GM23338 (cell line): Measurements from ENCODE around the gene STX4. TPM values are rescaled to one million over a fixed set of nuclear protein-coding genes. Genes with fewer than 3 reads are reported as not detected.

ENCODE experiments used
- ATAC-seq: fragments of 200-7000 bp; cut with Tn5 transposase; 3 replicates; pipeline ENCODE4 v1.9.1; 2020
- DNase-seq: peaks from one replicate; pipeline ENCODE4 v3.0.0-alpha.2; 2015; ENCODE audit warnings: low spot score
- H2AFZ ChIP-seq: fragments of 200-600 bp; sonication (generic); 2 replicates; pipeline ENCODE4 v1.8.0; 2016; ENCODE audit warnings: antibody characterized with exemption, mild to moderate bottlenecking, moderate library complexity
- H3F3A ChIP-seq: fragments of 200-600 bp; sonication (generic); replicated peaks from 2 replicates; pipeline ENCODE4 v1.8.0; 2017; ENCODE audit warnings: antibody characterized with exemption, mixed run types, low read depth
- H3K27ac ChIP-seq: fragments of 200-600 bp; sonication (generic); 2 replicates; pipeline ENCODE4 v1.6.1; 2016; ENCODE audit warnings: low read depth
- H3K27me3 ChIP-seq: fragments of 200-600 bp; sonication (generic); 2 replicates; pipeline ENCODE4 v1.8.0; 2016; ENCODE audit warnings: mild to moderate bottlenecking, mixed run types, moderate library complexity; ENCODE audit not compliant: insufficient read depth
- H3K36me3 ChIP-seq: fragments of 200-600 bp; sonication (generic); 2 replicates; pipeline ENCODE4 v1.8.0; 2016; ENCODE audit warnings: mild to moderate bottlenecking; ENCODE audit not compliant: insufficient read depth
- H3K4me1 ChIP-seq: fragments of 200-600 bp; sonication (generic); 2 replicates; pipeline ENCODE4 v1.8.0; 2016; ENCODE audit warnings: mild to moderate bottlenecking, moderate library complexity; ENCODE audit not compliant: insufficient read depth
- H3K4me2 ChIP-seq: fragments of 200-600 bp; sonication (generic); 2 replicates; pipeline ENCODE4 v1.7.1; 2017; ENCODE audit warnings: mixed run types
- H3K4me3 ChIP-seq: fragments of 200-600 bp; sonication (generic); 2 replicates; pipeline ENCODE4 v1.6.1; 2016; ENCODE audit warnings: mixed run types
- H3K79me2 ChIP-seq: fragments of 200-600 bp; sonication (generic); replicated peaks from 2 replicates; pipeline ENCODE4 v1.8.0; 2017; ENCODE audit warnings: mild to moderate bottlenecking; ENCODE audit not compliant: insufficient read depth
- H3K9me2 ChIP-seq: fragments of 200-600 bp; sonication (generic); 2 replicates; pipeline ENCODE4 v1.8.0; 2017; ENCODE audit not compliant: insufficient read depth
- H4K20me1 ChIP-seq: fragments of 200-600 bp; sonication (generic); replicated peaks from 2 replicates; pipeline ENCODE4 v1.8.0; 2017; ENCODE audit warnings: mild to moderate bottlenecking; ENCODE audit not compliant: insufficient read depth
- H3K27ac Mint-ChIP-seq: 2 replicates; pipeline ENCODE4 v1.8.0; 2020; ENCODE audit warnings: inconsistent platforms, mild to moderate bottlenecking, moderate library complexity, mixed read lengths
- H3K27me3 Mint-ChIP-seq: 3 replicates; pipeline ENCODE4 v1.8.0; 2022; ENCODE audit warnings: low read depth, mild to moderate bottlenecking, moderate library complexity, mixed read lengths, inconsistent platforms; ENCODE audit not compliant: insufficient read depth, poor library complexity
- H3K36me3 Mint-ChIP-seq: 3 replicates; pipeline ENCODE4 v1.8.0; 2021; ENCODE audit warnings: low read depth, mild to moderate bottlenecking, inconsistent platforms, moderate library complexity, mixed read lengths
- H3K4me1 Mint-ChIP-seq: 3 replicates; pipeline ENCODE4 v1.8.0; 2020; ENCODE audit warnings: mild to moderate bottlenecking, inconsistent platforms, mixed read lengths
- H3K4me3 Mint-ChIP-seq: 3 replicates; pipeline ENCODE4 v1.8.0; 2021; ENCODE audit warnings: moderate library complexity, mild to moderate bottlenecking, inconsistent platforms, mixed read lengths
- H3K9me3 Mint-ChIP-seq: 3 replicates; pipeline ENCODE4 v1.8.0; 2020; ENCODE audit warnings: moderate library complexity, mild to moderate bottlenecking, inconsistent platforms, mixed read lengths
- CTCF ChIP-seq, 2 experiments: fragments of 200-600 bp in 1 of 2; sonication (generic) in 1 of 2; conservative IDR thresholded peaks; 2 replicates each; pipeline versions ENCODE4 v1.5.1 to v1.6.1; 2016 to 2017; ENCODE audit warnings: antibody characterized with exemption in 2 of 2, low read depth in 2 of 2, mild to moderate bottlenecking in 2 of 2, moderate library complexity in 1 of 2
- ETS1 ChIP-seq: IDR thresholded peaks from 2 replicates; pipeline ENCODE4 v1.6.1; 2016; ENCODE audit warnings: antibody characterized with exemption
- EZH2 ChIP-seq: fragments of 200-600 bp; sonication (generic); IDR thresholded peaks from one replicate; pipeline ENCODE4 v1.8.0; 2017; ENCODE audit warnings: antibody characterized with exemption, mild to moderate bottlenecking, low read depth; ENCODE audit not compliant: unreplicated experiment
- EZH2phosphoT487 ChIP-seq: fragments of 200-600 bp; sonication (generic); IDR thresholded peaks from one replicate; pipeline ENCODE4 v1.8.1; 2018; ENCODE audit warnings: antibody characterized with exemption; ENCODE audit not compliant: unreplicated experiment
- NANOG ChIP-seq: IDR thresholded peaks from 2 replicates; pipeline ENCODE4 v1.6.1; 2016; ENCODE audit warnings: antibody characterized with exemption, borderline replicate concordance
- POLR2AphosphoS5 ChIP-seq: IDR thresholded peaks from 2 replicates; pipeline ENCODE4 v1.6.1; 2016; ENCODE audit warnings: antibody characterized with exemption, low read depth
- ZNF331 ChIP-seq: fragments of 250-450 bp; sonication (Bioruptor Pico); IDR thresholded peaks from 2 replicates; pipeline ENCODE4 v1.5.0; 2020; ENCODE audit warnings: low read depth, mild to moderate bottlenecking, moderate library complexity
- ZNF462 ChIP-seq: fragments of 250-450 bp; sonication (Bioruptor Pico); IDR thresholded peaks from 2 replicates; pipeline ENCODE4 v1.5.0; 2020; ENCODE audit warnings: mild to moderate bottlenecking, moderate library complexity
- polyA plus RNA-seq: library from polyadenylated mRNA; unstranded; fragments of >200 nt; fragmentation: Nextera tagmentation; extraction: Ambion mirVana; gene quantifications from 2 replicates; pipeline ENCODE4 v1.2.1, GENCODE V29; 2016
- total RNA-seq: library from RNA; depleted of rRNA; stranded (reverse); fragments of >200 nt; shearing (Covaris generic); gene quantifications from 2 replicates; pipeline ENCODE4 v1.2.3, GENCODE V29; 2014

The STX4 gene
- total and polyA plus RNA-seq, 2 experiments from 2014 or later: 13.0 to 39.3 TPM

GRCh38 chr16:31080035-31080629, 46.8 kb downstream of the STX4 start:
- no peak overlapping the region for H3K27ac ChIP-seq
- H3K4me1 ChIP-seq: peaks cover under 1% of the 10 kb centered on the region; the same call in 1 of the 2 replicates
- no peaks in the 10 kb centered on the region for H3F3A ChIP-seq
- H3K27me3 ChIP-seq: no peaks in the 10 kb centered on the region
- peaks cover 7% of the 10 kb centered on the region; the same call in 1 of the 2 replicates for H3K36me3 ChIP-seq
- ATAC-seq: no peak
- H3K4me3 Mint-ChIP-seq: no peak overlapping the region
- H3K4me1 Mint-ChIP-seq: peaks cover under 1% of the 10 kb centered on the region; the same call in 1 of the 3 replicates
- H3K4me2 ChIP-seq: no peak overlapping the region
- H3K9me3 Mint-ChIP-seq: no peaks in the 10 kb centered on the region
- H3K27ac Mint-ChIP-seq: no peak overlapping the region
- no peaks in the 10 kb centered on the region; the same call in 1 of the 2 replicates for H4K20me1 ChIP-seq
- H3K9me2 ChIP-seq: no peaks in the 10 kb centered on the region
- DNase-seq: peak; percentile 18
- no peak overlapping the region for H2AFZ ChIP-seq
- TF ChIP-seq EZH2phosphoT487: no peak
- no peak for TF ChIP-seq NANOG
- no peak for TF ChIP-seq POLR2AphosphoS5
- TF ChIP-seq CTCF (conservative IDR thresholded peaks at IDR 0.05; ENCODE audit: low read depth in 2 of 2): 0 out of 4 replicates have a peak, but pooled peaks of 1 of the 2 experiments have one; percentile 1
- no peak for TF ChIP-seq ZNF331
- peaks cover 8% of the 10 kb centered on the region for H3K27me3 Mint-ChIP-seq
- H3K4me3 ChIP-seq: no peak overlapping the region
- peaks cover 56% of the 10 kb centered on the region for H3K36me3 Mint-ChIP-seq
- peaks cover 17% of the 10 kb centered on the region for H3K79me2 ChIP-seq

- no peaks in the 10 kb centered on the region for H3K27me3 ChIP-seq
- Mint-ChIP-seq H3K27ac (no peak overlapping the region), H3K9me3 (no peaks in the 10 kb centered on the region), H3K4me1 (peaks cover 5% of the 10 kb centered on the region; the same call in 1 of the 3 replicates), H3K4me3 (no peak overlapping the region), H3K27me3 (peaks cover 8% of the 10 kb centered on the region), H3K36me3 (peaks cover 56% of the 10 kb centered on the region)
- no peak overlapping the region for H3K4me2 ChIP-seq
- H3K4me1 ChIP-seq: no peaks in the 10 kb centered on the region
- DNase-seq: no peak
- no peak overlapping the region for H3K27ac ChIP-seq
- H3F3A ChIP-seq: no peaks in the 10 kb centered on the region
- no peak for ATAC-seq
- no peaks in the 10 kb centered on the region for H3K9me2 ChIP-seq
- peaks cover 7% of the 10 kb centered on the region; the same call in 1 of the 2 replicates for H3K36me3 ChIP-seq
- no peak overlapping the region for H2AFZ ChIP-seq
- H3K79me2 ChIP-seq: peaks cover 9% of the 10 kb centered on the region
- no peaks in the 10 kb centered on the region; the same call in 1 of the 2 replicates for H4K20me1 ChIP-seq
- H3K4me3 ChIP-seq: no peak overlapping the region
- TF ChIP-seq ZNF462 (CRISPR knock-in tag): no peak
- no peak for TF ChIP-seq ZNF331
- no peak for TF ChIP-seq CTCF (conservative IDR thresholded peaks at IDR 0.05; ENCODE audit: low read depth in 2 of 2)
- no peak for TF ChIP-seq ETS1
- TF ChIP-seq POLR2AphosphoS5: no peak
- no peak for TF ChIP-seq EZH2
These were observed 47.5 kb downstream of the STX4 start for GRCh38 chr16:31080756-31081419.
